ENCODE results near the gene CDH4.

The CDH4 gene

DNA sequence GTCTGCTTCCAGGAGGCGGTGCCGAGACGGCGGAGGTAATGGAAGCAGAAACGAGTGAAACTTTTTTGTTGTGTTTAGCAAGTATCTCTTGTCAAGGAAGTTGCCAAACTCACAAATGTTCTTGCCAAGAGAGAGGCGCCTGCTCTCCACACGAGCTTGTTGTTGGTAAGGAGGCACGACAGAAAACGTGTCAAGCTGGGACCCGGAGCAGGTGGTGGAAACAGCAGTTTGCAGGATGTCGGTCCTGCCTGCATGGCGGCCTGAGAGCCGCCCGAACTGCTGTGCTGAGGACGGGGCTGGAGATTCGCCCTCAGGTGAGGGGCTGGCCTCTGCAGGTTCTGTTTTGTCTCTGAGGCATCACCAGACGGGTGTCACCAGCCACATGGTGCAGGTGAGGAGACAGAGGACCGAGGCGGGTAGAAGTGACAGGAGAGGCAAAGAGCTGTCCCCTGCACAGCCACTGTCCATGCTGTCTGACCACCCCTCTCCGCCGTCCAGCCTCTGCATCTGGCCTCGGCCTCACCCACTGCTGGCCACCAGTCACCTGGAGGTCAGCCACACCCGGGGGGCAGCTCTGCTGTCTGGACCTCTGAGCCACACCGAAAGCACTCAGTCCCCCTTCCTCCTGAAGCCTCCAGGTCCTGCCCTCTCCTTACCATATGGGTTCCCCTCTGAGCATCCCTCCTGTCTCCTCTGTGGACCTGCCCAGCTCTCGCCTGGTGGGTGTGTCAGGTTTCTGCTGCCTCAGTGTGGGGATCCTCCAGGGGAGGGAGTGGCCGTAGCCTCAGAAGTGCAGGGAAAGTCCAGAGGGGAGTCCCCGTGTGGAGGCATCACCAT is 552.1 kb downstream of the CDH4 start:
- no peak for DNase-seq (ENCODE audit: low read depth in 2 of 2)

DNA sequence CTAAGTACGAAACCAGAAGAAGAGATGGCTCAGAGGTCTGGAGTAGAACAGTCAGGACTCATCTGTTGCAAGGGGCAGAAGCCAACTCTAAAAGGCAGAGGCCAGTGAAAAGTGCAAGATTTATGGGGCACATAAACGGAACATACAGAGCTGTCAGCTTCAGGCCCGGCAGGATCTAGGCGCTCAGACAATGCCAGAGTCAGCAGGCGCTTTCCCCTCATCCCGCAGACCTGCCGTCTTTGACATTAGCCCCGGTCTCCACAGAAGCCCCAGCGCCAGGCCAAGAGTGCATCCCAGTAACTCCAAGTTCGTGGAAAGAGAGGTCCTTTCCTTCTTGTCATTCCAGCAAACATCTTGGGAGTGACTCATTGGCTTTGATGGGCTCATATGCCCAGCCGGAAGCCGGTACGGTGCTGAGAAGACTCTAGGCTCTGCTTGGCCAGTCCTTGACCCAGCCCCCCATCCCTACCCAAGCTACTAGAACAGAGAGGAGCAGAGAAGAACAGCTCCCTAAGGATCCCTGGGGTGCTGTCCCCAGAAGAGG is 552.8 kb downstream of the CDH4 start:
- DNase-seq (ENCODE audit: low read depth in 2 of 2), result no peak

DNA sequence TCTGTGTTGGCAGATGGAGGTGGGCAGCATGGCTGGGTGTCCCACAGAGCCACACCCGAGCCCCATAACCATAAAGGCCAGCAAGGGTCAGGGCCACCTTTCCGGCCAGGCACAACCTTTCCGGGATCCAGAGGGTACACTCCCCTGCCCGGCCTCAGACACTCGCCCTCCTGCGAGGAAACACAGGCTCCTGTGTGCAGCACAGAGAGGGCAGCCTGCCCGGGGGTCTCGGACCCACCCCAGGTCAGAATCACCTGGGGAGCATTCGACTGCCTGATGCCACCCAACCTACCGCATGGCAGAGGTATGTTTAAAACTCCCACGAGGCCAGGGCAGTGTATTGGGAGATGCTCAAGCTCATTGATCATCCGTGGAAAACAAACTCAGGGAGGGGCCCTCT is 553.3 kb downstream of the CDH4 start:
- no peak for DNase-seq (ENCODE audit: low read depth in 2 of 2)

GRCh38 chr20:61805781-61806180 is 553.7 kb downstream of the CDH4 start:
- DNase-seq (ENCODE audit: low read depth in 2 of 2), result no peak

GRCh38 chr20:61806314-61806713 is 554.3 kb downstream of the CDH4 start:
- no peak for DNase-seq (ENCODE audit: low read depth in 2 of 2)

DNA sequence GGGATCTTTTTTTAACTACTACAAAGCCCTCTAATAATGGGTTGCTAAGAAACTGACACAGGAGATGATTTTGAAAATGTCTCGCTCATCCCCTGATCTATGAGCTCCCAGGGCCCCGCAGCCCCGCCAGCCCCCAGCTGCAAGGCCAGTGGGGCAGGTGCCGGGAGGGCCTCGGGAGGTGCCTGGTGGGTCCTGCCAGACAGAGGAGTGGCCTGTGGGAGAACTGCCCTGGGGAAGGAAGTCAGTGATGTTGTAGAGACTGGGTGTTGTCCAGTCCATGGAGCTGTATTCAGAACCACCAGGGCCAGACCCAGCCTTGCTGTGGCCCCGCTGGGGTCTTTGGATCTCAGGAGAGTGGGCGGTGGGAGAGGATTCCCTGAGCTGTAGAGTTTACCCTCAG is 554.9 kb downstream of the CDH4 start:
- DNase-seq (ENCODE audit: low read depth in 2 of 2), result no peak

DNA sequence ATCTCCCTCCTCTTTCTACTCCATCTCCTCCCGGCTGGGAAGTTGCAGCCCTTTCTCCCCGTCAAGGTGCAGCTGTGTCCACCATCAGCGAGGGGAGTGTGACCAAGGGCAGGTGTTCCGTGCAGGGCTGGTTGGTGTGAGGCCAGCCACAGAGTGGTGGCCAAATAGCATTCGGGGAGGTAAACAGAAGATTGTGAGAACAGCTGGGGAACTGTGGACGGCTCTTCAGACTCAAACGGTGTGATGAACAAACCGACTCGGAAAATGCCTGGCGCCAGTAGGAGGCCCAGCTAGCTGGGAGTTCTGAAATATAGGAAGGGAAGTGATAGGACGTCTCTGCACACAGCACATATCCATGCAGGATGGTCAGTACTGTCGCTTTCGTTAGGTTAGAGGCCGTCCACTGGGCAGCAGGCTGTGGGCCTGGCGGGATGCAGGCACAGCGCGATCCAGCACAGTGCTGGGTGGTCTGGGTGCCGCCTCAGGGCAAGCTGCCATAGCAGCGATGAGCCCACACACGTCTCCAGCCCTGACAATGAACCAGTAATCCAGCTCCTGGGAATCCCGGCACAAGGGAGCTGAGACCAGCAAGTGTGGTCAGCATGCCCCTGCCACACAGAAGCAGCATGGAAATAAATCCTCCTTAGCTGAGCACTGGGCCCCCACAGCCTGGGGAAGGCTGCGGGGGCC is 555.6 kb downstream of the CDH4 start:
- DNase-seq (ENCODE audit: low read depth in 2 of 2), result no peak

DNA sequence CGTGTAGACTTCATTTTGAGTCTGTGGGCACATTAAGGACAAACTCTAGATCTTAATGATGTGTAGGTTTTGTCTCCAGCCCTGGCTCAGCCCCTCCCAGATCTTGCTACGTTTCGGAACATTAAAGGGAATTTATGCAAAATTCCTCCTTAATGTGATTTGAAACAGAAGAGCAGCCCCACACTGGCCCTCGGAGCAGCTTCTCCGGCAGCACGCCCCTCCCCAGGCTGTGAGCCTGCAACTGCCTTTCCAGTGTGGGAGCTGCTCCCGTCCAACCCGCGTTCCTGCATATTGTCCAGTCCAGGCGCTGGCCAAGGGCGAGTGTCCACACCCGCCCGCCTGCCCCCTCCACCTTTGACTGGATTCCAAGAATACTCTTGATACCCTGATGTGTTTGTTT is 556.4 kb downstream of the CDH4 start:
- DNase-seq (ENCODE audit: low read depth in 2 of 2), result no peak

DNA sequence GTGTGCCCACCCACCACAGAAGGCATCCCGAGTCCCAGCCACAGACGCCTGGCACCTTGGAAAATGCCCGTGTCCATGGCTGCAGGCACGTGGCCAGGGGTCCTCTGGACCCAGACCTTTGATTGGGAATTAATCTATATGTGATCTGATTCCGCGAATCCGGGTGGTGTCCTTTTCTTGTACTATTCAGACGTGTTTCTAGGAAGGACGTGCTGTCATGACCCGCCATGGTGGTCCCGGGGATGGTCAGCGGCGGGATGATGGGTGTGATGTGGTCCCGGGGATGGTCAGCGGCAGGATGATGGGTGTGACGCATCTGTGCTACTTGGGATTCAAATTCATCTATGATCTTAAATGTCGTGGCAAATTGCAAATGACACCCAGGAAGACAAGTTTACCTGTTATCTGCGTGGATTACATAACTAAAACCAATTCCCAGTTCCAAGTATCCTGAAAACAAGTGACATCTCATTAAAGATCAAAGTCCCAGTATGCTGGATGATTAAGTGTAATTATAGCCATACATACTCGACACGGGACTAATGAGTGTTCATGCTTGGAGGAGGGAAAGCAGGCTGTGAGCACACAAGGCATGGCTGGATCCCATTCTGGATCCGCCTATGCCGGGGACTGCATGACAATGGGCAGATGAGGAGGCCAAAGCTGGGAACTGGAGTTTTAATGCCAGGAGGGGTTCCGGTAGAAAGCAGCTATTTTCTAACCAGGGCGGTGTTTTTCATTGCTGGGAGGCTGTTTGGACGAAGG is 557.1 kb downstream of the CDH4 start:
- DNase-seq (ENCODE audit: low read depth in 2 of 2), result no peak

DNA sequence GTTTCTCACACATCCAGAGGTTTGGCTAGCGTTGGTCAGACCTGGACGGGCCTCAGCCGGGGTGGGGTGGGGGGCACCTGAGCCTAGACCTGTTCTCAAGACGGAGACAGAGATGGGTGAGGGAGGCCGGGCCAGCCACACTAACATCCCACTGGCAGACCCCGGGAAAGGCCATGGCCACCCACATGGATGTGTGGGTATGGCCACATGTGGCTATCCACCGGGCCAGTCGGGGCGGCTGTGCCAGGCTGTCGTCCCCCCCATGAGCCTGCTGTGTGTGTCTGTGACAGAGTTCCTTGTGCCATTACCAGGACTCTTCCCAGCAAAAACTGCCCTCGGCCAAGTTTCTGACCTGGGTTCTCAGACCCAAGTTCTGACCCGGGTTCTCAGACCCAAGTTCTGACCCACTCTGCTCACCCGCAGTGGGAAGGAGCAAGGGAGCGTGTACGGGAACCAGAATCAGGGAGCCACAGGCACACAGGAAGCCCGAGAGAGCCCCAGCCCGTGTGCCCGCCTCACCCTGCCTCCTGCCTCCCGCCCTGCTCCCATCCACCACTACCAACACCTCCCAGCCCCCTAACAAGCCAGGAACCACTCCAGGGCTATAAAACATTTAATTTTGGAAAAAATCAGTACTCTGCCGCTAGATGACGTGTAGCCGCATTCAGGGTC is 558.1 kb downstream of the CDH4 start:
- DNase-seq (ENCODE audit: low read depth in 2 of 2), result no peak

DNA sequence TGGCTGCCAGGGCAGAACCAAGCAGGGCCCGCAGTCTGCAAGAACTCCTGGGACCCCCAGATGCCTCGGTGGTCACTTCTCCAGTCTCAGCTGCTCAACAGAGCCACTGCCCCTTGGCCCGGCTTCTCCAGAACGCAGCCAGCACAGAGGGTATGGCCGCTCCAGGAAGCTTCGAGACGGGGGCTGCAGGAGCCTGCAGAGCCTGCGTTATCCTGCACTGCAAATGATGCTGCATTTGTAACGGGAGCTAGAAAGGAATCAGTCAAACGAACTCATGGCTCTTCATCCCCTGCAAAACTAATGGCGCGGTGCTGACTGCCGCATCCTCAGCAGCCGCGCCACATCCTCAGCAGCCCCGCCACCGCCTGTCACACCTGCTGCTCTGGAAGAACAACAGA is 558.7 kb downstream of the CDH4 start:
- DNase-seq (ENCODE audit: low read depth in 2 of 2), result no peak

DNA sequence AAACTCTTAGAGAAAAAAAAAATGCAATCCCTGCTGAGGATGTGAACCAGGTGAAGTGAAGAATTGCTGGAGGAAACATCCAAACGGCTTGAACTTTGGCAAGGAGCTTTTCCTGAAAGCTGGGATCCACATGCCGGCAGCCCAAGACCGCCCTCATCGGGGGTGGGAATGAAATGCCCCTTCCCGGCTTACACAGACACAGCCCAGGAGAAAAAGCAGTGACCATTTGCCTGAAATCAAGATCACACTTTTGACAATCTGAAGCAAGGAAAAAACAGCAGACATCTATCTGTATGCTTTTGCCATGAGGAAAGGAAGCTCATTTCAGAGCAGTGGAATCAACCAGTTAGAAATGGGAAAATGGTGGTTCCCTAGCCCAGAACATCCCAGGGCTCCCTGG is 559.1 kb downstream of the CDH4 start:
- no peak for DNase-seq (ENCODE audit: low read depth in 2 of 2)

DNA sequence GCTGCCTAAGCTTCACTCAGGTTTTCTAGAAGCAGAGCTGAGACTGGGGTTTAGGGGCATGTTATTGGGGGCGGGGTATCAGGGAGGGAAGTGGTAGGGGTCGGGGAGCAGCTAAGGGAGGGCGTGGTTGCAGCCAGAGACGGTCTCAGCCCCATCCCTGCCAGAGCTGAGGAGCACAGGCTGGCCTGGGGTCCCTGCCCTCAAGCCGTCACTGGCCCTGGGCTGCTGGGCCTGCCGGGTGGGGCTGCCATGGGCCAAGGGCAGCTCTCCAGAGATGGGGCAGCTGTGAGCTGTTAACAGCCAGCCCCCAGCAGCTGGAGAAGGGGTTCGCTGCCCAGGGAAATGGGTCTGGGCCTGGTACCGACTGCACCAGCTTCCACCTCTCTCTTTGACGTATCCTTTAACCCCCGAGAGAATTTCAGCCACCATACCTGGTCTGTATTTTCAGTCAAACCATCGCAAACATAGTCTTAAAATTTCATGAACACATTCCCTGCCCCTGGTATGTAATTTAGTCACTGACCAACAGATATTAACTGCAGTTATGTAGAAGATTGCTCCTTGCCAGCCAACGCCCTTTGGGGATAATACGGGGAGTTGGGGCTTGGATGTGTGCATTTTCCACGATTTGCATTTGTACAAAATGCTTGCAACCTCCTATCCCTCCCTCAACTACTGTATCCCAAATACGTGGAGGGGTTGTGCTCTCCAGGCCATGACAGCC is 560.2 kb downstream of the CDH4 start:
- no peak for DNase-seq (ENCODE audit: low read depth in 2 of 2)

DNA sequence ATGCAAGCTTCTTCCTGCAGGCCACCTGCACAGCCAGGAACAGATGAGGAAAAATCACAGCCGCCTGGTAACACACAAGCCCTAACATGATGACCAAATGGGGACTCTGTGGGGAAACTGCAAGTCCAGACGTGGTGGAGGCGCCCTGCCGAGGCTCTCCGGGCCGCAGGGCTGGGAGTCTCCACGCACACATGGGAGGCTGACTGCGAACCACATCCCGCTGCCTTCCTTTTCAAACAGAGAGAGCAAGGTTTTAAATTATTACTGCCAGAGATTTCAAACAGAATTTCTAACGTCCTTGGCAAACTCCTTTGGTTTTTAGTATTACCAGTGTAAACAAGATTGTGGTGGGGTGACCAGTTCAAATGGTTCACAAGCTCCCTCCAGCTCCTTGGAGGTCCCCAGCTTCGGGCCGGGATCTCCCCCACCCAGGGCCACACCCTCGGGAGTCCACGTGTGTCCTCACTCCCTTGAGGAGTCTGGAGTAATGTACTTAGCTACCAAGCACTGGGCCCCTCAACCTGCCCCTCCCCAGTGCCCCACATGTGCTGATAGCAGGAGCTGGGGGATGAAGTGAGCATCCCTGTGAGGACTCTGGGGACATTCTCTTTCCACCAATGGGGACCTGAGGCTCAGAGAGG is 560.9 kb downstream of the CDH4 start:
- no peak for DNase-seq (ENCODE audit: low read depth in 2 of 2)

- no peak for DNase-seq (ENCODE audit: low read depth in 2 of 2)
These were observed 561.7 kb downstream of the CDH4 start for GRCh38 chr20:61813791-61814190.

DNA sequence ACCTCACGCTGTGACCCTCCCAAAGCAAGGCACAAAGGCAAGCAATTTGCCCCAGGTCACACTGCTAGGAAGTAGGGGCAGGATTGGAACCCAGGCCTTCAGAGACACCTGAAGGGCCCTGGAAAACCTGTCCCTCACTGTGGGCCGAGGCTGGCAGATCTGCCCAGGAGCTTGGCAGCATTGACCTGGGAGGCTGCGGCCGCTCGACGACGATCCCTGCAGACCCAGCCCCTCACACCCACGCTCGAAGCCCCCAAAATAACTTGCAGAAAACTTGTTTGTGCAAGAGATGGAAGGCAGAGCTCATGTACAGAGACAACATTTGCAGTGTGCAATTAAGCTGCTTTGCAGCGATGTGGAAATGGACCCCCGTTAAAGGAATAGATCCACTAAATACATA is 562.2 kb downstream of the CDH4 start:
- no peak for DNase-seq (ENCODE audit: low read depth in 2 of 2)

- DNase-seq (ENCODE audit: low read depth in 2 of 2), result no peak
These were observed 562.7 kb downstream of the CDH4 start for GRCh38 chr20:61814726-61815125.

DNA sequence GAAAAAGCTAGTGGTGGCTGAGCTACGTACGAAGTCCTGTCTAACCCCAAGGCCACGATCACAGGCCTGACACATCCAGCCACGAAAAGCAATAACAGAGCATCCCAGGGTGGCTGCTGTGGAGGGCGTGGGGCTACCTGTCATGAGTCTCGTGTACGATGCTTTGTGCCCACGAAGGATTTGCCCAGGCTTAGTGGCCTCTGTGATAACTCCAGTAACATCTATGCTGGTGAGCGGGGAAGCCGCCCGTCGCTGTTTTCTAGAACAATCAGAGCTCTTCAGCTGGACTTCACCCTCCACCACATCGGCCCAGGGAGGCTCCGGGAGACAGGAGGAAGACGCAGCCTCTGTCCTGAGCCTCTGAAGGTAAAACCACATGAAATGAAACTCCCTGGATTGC is 563.1 kb downstream of the CDH4 start:
- no peak for DNase-seq (ENCODE audit: low read depth in 2 of 2)

DNA sequence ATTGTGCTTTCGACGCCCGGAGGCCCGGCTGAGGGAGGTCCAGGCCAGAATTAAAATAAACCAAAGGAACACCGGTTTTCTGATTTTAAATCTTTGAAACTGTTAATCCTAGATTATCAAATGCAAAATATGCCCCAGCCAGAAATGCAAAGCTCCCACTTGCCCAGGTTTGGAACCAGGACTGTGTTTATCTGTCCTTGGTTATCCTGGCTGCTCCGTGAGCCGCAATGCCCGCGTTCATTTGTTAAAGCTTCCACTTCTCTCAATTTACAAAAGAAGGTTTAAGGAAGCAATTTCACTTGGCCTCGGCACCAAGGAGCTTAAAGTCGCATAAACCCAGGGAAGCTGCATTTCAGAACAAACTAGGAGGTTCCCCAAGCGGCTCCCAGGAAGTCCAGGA is 563.6 kb downstream of the CDH4 start:
- DNase-seq (ENCODE audit: low read depth in 2 of 2), result no peak

DNA sequence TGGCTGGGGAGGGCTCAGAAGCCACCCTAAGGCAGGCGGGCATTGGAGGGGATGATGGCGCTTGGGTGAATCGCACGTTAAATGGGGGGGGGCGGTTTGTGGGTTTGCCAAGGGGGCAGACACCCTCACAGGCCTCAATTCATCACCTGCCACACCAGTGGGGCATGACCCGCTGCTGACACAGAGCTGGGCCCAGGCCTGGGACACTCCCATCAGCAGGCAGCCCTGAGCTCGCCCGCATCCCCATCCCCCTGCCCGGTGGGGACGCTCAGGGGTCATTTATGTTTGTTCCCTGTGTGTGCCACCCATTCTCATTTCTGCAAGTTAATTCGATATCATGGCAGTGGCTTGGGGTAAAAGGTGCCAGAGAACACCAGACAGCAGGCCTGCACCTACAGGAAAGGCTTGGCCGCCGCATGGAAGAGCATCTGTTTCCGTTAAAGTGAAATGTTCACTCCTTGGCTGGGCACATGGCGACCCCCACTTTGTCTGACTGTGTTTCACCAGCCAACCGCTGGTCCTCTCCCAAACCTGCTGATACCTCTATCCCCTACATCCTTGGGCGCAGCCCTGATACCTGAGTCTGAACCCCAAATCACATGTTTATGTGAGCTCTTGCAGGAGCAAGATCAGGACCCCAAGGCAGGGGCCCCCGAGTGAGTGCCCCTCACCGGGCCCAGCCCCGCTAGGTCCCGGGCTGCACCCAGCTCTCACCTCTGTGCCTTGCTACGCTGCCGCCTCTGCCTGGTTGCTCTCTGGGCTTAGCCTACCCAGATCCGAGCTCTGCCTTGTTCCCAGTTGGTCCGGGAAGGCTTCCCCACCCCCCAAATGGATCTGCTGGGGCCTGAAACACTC is 564.8 kb downstream of the CDH4 start:
- no peak for DNase-seq (ENCODE audit: low read depth in 2 of 2)
